Upper lobe of right lung (tissue), 1 donor: ENCODE results near the gene MAP3K13. TPM values are rescaled to one million over a fixed set of nuclear protein-coding genes. Genes with fewer than 3 reads are reported as not detected.

Experiments used
- ATAC-seq: fragments of 200-7000 bp; cut with Tn5 transposase; one replicate; pipeline ENCODE4 v1.9.1; 2020; ENCODE audit warnings: mild to moderate bottlenecking, moderate library complexity
- DNase-seq: peaks from one replicate; pipeline ENCODE4 v3.0.0-alpha.2; 2020
- H3K27ac ChIP-seq: fragments of 200-600 bp; one replicate; pipeline ENCODE4 v1.8.0; 2022
- H3K27me3 ChIP-seq: fragments of 200-600 bp; one replicate; pipeline ENCODE4 v1.8.0; 2022; ENCODE audit warnings: mild to moderate bottlenecking
- H3K36me3 ChIP-seq: fragments of 200-600 bp; one replicate; pipeline ENCODE4 v1.8.0; 2022
- H3K4me1 ChIP-seq: fragments of 200-600 bp; one replicate; pipeline ENCODE4 v1.8.0; 2022
- H3K4me3 ChIP-seq: fragments of 200-600 bp; one replicate; pipeline ENCODE4 v1.8.0; 2022; ENCODE audit warnings: mild to moderate bottlenecking
- H3K9me3 ChIP-seq: fragments of 200-600 bp; one replicate; pipeline ENCODE4 v1.8.0; 2022
- CTCF ChIP-seq: fragments of 200-600 bp; IDR thresholded peaks from one replicate; pipeline ENCODE4 v1.8.0; 2022; ENCODE audit warnings: antibody characterized with exemption
- intact Hi-C: fragments of 100-400 bp; cut with DNase I; formaldehyde crosslinking; loops from one replicate; pipeline ENCODE4 v1.11.0; 2022
- total RNA-seq: library from RNA; stranded (reverse); fragmentation: NEBNext Ultra II Directional; extraction: Animal tissue kit (Norgen Biotek cat#: 25700); gene quantifications from one replicate; pipeline ENCODE4 v1.2.1, GENCODE V29; 2021
- donor health status: DM: no; HTN: yes; CAD: no; lungs with severe emphysema.

Gene MAP3K13
- total RNA-seq, 1 donor from 2014 or later: 37.6 TPM

- Histone ChIP-seq H3K27me3 (no peaks in the 10 kb centered on the region), H3K36me3 (no peaks in the 10 kb centered on the region), H3K4me3 (no peak overlapping the region), H3K9me3 (no peaks in the 10 kb centered on the region), H3K27ac (no peak overlapping the region), H3K4me1 (peaks cover 4% of the 10 kb centered on the region)
- TF ChIP-seq CTCF: no peak
- intact Hi-C loops: no loop called here
- ATAC-seq: no peak
- no peak for DNase-seq
Observed at GRCh38 chr3:185347399-185347798, 15.5 kb upstream of the MAP3K13 start.

- TF ChIP-seq CTCF: no peak
- Histone ChIP-seq H3K4me3 (no peak overlapping the region), H3K4me1 (no peaks in the 10 kb centered on the region), H3K9me3 (no peaks in the 10 kb centered on the region), H3K27ac (no peak overlapping the region), H3K36me3 (no peaks in the 10 kb centered on the region), H3K27me3 (no peaks in the 10 kb centered on the region)
- intact Hi-C loops: no loop called here
- DNase-seq (no peak), ATAC-seq (no peak)
Observed at GRCh38 chr3:185350841-185351240, 12.1 kb upstream of the MAP3K13 start.

GRCh38 chr3:185351396-185351795 lies 11.5 kb upstream of the MAP3K13 start:
- no peaks in the 10 kb centered on the region for H3K9me3 ChIP-seq
- DNase-seq (no peak), ATAC-seq (no peak)
- TF ChIP-seq CTCF: no peak
- no peaks in the 10 kb centered on the region for H3K4me1 ChIP-seq
- no peak overlapping the region for H3K4me3 ChIP-seq
- H3K36me3 ChIP-seq: no peaks in the 10 kb centered on the region
- no peaks in the 10 kb centered on the region for H3K27me3 ChIP-seq
- no peak overlapping the region for H3K27ac ChIP-seq
- intact Hi-C loops: no loop called here

GRCh38 chr3:185353225-185353624 lies 9.7 kb upstream of the MAP3K13 start:
- intact Hi-C loops: no loop called here
- Histone ChIP-seq H3K4me3 (no peak overlapping the region), H3K36me3 (no peaks in the 10 kb centered on the region), H3K9me3 (no peaks in the 10 kb centered on the region), H3K4me1 (no peaks in the 10 kb centered on the region), H3K27ac (no peak overlapping the region), H3K27me3 (no peaks in the 10 kb centered on the region)
- no peak for ATAC-seq
- no peak for TF ChIP-seq CTCF
- DNase-seq: no peak

GRCh38 chr3:185353823-185354614 lies 8.9 kb upstream of the MAP3K13 start:
- Histone ChIP-seq H3K27ac (no peak overlapping the region), H3K27me3 (no peaks in the 10 kb centered on the region), H3K4me3 (no peak overlapping the region), H3K36me3 (no peaks in the 10 kb centered on the region), H3K9me3 (no peaks in the 10 kb centered on the region), H3K4me1 (no peaks in the 10 kb centered on the region)
- DNase-seq (no peak), ATAC-seq (peak; percentile 99)
- TF ChIP-seq CTCF: peak; percentile 63
- intact Hi-C loops: no loop called here

GRCh38 chr3:185356499-185356898 lies 6.4 kb upstream of the MAP3K13 start:
- DNase-seq: no peak
- no peak for TF ChIP-seq CTCF
- ATAC-seq: no peak
- intact Hi-C loops: no loop called here
- H3K4me3 ChIP-seq: no peak overlapping the region
- H3K27me3 ChIP-seq: no peaks in the 10 kb centered on the region
- no peaks in the 10 kb centered on the region for H3K9me3 ChIP-seq
- no peak overlapping the region for H3K27ac ChIP-seq
- no peaks in the 10 kb centered on the region for H3K36me3 ChIP-seq
- no peaks in the 10 kb centered on the region for H3K4me1 ChIP-seq
